Left ventricle myocardium inferior (tissue), 1 donor: ENCODE results near the gene NTF4. TPM values are rescaled to one million over a fixed set of nuclear protein-coding genes. Genes with fewer than 3 reads are reported as not detected.
"Not testable (repeated sequence)": the region's sequence is repeated elsewhere in the genome, so short reads cannot be mapped to it uniquely, and the experiment has no call there.

Experiments used
- DNase-seq: peaks from one replicate; pipeline ENCODE4 v3.0.0-alpha.2; 2020
- H3K27ac ChIP-seq: fragments of 200-600 bp; replicated peaks from 2 replicates; pipeline ENCODE4 v1.8.0; 2021
- H3K27me3 ChIP-seq: fragments of 200-600 bp; 2 replicates; pipeline ENCODE4 v1.8.0; 2021; ENCODE audit warnings: low read depth
- H3K36me3 ChIP-seq: fragments of 200-600 bp; 2 replicates; pipeline ENCODE4 v1.8.0; 2021
- H3K4me1 ChIP-seq: fragments of 200-600 bp; 2 replicates; pipeline ENCODE4 v1.8.0; 2021
- H3K4me3 ChIP-seq: fragments of 200-600 bp; 2 replicates; pipeline ENCODE4 v1.8.0; 2021; ENCODE audit warnings: mild to moderate bottlenecking, moderate library complexity
- H3K9me3 ChIP-seq: fragments of 200-600 bp; replicated peaks from 2 replicates; pipeline ENCODE4 v1.8.0; 2021
- intact Hi-C: fragments of 100-400 bp; cut with micrococcal nuclease; formaldehyde crosslinking; loops from one replicate; pipeline ENCODE4 v1.11.0; 2022
- total RNA-seq: library from RNA; stranded (reverse); fragmentation: NEBNext Ultra II Directional; extraction: Animal tissue kit (Norgen Biotek cat#: 25700); gene quantifications from one replicate; pipeline ENCODE4 v1.2.1, GENCODE V29; 2021
- TF ChIP-seq, protein P1 (sequence below): fragments of 200-600 bp; IDR thresholded peaks from 2 replicates; pipeline ENCODE4 v1.8.0; 2021; ENCODE audit warnings: antibody characterized with exemption, mild to moderate bottlenecking, borderline replicate concordance
- donor health status: DM: no; HTN: yes; CAD: no; lungs with severe emphysema.

Gene NTF4
- total RNA-seq, 1 donor from 2014 or later = not detected

DNA sequence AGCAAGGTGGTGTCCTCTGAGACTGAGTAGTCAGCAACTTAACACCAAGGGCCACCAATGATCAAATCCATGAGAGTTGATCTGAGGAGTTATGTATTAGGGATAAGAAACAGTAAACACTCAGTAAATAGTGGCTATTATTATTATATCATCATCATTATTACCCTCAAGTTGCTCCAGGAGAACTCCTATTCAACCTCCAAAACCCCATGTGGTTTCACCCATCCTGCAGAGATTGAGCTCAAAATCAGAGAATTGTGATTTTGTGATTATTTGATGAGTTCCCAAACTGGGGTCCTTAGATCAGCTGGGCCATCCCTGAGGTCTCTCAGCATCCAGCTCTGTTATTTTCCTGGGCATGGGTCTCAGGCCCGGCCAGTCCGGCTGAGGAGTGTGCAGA is 3.6 kb downstream of the NTF4 start:
- no peaks in the 10 kb centered on the region for H3K9me3 ChIP-seq
- H3K4me1 ChIP-seq = peaks cover 37% of the 10 kb centered on the region
- H3K27ac ChIP-seq = no peak overlapping the region
- peaks cover 75% of the 10 kb centered on the region for H3K27me3 ChIP-seq
- no peaks in the 10 kb centered on the region for H3K36me3 ChIP-seq
- intact Hi-C loops = no loop called here
- no peak overlapping the region for H3K4me3 ChIP-seq
- TF ChIP-seq, protein P1, sequence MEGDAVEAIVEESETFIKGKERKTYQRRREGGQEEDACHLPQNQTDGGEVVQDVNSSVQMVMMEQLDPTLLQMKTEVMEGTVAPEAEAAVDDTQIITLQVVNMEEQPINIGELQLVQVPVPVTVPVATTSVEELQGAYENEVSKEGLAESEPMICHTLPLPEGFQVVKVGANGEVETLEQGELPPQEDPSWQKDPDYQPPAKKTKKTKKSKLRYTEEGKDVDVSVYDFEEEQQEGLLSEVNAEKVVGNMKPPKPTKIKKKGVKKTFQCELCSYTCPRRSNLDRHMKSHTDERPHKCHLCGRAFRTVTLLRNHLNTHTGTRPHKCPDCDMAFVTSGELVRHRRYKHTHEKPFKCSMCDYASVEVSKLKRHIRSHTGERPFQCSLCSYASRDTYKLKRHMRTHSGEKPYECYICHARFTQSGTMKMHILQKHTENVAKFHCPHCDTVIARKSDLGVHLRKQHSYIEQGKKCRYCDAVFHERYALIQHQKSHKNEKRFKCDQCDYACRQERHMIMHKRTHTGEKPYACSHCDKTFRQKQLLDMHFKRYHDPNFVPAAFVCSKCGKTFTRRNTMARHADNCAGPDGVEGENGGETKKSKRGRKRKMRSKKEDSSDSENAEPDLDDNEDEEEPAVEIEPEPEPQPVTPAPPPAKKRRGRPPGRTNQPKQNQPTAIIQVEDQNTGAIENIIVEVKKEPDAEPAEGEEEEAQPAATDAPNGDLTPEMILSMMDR = no peak
- no peak for DNase-seq

DNA sequence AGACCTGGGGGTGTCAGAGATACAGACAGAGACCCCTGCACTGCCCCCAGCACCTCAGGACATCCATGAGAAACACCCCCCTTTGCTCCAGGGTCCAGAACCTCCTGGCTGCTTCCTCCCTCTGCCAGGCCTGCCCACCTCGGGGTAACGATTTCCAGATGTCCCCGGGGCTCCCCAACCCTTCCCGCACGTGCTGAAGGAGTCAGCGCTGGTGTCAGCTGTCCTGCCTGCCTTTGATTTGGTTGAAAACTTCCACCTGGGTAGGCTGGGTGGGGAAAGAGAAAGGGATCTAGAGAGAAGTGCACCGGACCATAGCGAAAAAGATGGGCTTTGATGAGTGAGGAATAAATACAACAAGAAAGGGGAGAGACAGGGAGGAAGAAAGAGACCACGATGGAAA is 5.6 kb downstream of the NTF4 start:
- no peak overlapping the region for H3K4me3 ChIP-seq
- DNase-seq = no peak
- H3K4me1 ChIP-seq = peaks cover 22% of the 10 kb centered on the region
- H3K27ac ChIP-seq = no peak overlapping the region
- no peaks in the 10 kb centered on the region for H3K9me3 ChIP-seq
- H3K27me3 ChIP-seq = peaks cover 65% of the 10 kb centered on the region
- intact Hi-C loops = no loop called here
- no peaks in the 10 kb centered on the region for H3K36me3 ChIP-seq
- TF ChIP-seq, protein P1 = no peak

DNA sequence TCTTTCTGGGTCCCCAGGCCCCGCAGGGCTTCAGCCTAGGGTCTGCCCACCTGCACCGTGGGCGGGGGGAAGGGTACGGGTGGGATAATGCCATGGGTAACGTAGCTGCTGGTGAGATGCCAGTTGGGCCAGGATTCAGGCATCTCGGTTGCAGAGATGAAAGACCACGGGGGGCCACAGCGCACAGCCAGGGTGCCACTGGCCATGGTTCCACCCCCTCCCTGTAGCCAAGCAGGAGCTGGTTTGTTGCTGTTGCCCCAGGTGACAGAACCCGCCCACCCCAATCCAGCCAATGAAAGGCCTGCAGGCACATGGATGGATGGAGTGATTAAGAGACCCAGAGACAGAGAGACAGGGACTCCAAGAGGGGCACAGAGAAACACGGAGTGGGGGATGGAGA is 6.1 kb downstream of the NTF4 start:
- intact Hi-C loops = no loop called here
- peaks cover 22% of the 10 kb centered on the region for H3K4me1 ChIP-seq
- H3K36me3 ChIP-seq = no peaks in the 10 kb centered on the region
- H3K9me3 ChIP-seq = no peaks in the 10 kb centered on the region
- DNase-seq = no peak
- no peak overlapping the region for H3K27ac ChIP-seq
- H3K4me3 ChIP-seq = no peak overlapping the region
- H3K27me3 ChIP-seq = peaks cover 60% of the 10 kb centered on the region
- TF ChIP-seq, protein P1 = no peak

DNA sequence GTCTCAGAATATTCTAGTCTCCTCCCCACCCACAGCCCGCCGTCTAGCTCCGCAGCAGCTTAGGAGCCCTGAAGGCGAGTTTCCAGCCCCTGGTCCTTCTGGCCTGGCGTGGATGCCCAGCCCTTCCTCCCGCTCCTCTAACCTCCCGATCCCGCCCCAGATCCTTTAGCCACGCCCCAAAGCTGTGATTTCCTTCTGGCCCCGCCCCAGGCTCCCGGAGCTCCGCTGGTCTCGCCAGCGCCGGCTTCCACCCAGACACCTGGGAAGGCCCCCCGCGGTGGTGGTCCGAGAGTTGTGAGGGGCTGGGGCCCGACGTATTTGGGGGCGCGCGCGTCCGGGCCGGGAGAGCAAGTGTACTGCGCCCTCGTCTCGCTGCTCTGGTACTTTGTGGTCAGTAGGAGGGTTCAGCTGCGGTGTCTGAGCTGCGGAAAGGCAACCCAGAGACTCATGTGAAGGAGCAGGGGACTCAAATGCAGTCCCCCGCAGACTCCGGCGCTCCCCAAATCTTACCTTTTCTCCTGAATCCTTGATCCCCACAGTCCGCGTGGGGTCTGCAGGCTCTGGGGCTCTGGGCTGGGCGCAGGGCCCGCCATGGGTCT is 6.9 kb downstream of the NTF4 start, which contains the start of gene CGB7:
Gene CGB7, minus strand, starts transcription at position 114 of the 599 bp plus-strand sequence. CDS start 2,374 bp downstream, outside the sequence.
- peak within 1 kb of the TSS; percentile 72 for H3K4me3 ChIP-seq
- TF ChIP-seq, protein P1 = no peak
- peaks cover 52% of the 10 kb centered on the region for H3K27me3 ChIP-seq
- H3K9me3 ChIP-seq = no peaks in the 10 kb centered on the region
- no peak within 1 kb of the TSS for H3K27ac ChIP-seq
- peaks cover 22% of the 10 kb centered on the region for H3K4me1 ChIP-seq
- H3K36me3 ChIP-seq = no peaks in the 10 kb centered on the region
- intact Hi-C loops = no loop called here
- peak; percentile 78 for DNase-seq

DNA sequence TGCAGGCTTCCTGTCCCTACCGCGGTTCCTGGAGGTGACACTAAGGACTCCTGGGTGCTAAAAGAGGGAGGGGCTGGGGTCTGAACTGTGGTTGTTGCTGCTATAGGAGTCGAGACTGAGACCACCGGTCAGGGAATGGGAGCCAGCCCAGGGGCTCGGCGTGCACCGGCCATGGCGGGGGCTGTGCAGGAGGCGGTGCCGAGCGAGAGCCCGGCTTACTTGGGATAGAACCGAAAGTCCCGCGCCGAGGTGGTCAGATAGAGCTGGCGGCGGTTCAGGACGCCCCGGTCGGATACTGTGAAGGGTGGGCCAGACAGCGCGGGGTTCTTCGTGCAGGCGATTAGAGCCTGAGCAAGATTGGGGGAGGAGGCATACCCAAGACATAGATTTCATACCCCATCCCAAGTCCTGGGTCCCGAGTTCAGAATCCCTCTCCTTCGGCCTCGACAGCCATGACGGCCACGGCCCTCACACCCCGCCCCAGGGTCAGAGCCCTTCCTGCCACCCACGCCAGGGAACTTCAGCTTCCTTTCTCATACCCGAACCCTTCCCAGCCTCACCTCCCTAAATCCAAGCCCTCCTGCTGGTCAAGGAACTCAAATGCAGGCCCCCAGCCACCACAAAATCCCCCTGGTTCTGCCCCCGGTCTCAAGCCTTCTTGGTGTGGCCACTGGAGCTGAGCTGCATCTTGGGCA is 7.6 kb downstream of the NTF4 start:
- H3K4me1 ChIP-seq = peaks cover 22% of the 10 kb centered on the region
- H3K36me3 ChIP-seq, H3K27ac ChIP-seq, H3K9me3 ChIP-seq, intact Hi-C loops, DNase-seq: not testable (repeated sequence)
- peak overlapping the region; percentile 72 for H3K4me3 ChIP-seq
- peaks cover 45% of the 10 kb centered on the region for H3K27me3 ChIP-seq
